Naive B cell (primary cell): ENCODE measurements around the gene BRINP1. TPM values are rescaled to one million over a fixed set of nuclear protein-coding genes. Genes with fewer than 3 reads are reported as not detected.
A peak's percentile ranks its signal among the peaks of the same experiment; 100 is the strongest.

Source experiments
- ATAC-seq, 2 donors: fragments of 150-1000 bp; cut with Tn5 transposase; 2 replicates each; pipeline ENCODE4 v1.10.0; 2021; ENCODE audit warnings: low read depth in 2 of 2, mild to moderate bottlenecking in 2 of 2, moderate library complexity in 2 of 2
- DNase-seq: peaks from one replicate; pipeline ENCODE4 v3.0.0; 2022
- H3K27ac Mint-ChIP-seq, 6 donors: one replicate each; pipeline ENCODE4 v1.8.0; 2020 to 2022; ENCODE audit warnings: mild to moderate bottlenecking in 6 of 6, mixed read lengths in 6 of 6, moderate library complexity in 5 of 6, inconsistent platforms in 2 of 6
- H3K27me3 Mint-ChIP-seq, 3 donors: one replicate each; pipeline ENCODE4 v1.8.0; 2021 to 2022; ENCODE audit warnings: mixed read lengths in 3 of 3, mild to moderate bottlenecking in 1 of 3
- H3K36me3 Mint-ChIP-seq, 2 donors: one replicate each; pipeline ENCODE4 v1.8.0; 2020 to 2022; ENCODE audit warnings: mixed read lengths in 2 of 2, inconsistent platforms in 1 of 2, mild to moderate bottlenecking in 1 of 2
- H3K4me1 Mint-ChIP-seq, 3 donors: one replicate each; pipeline ENCODE4 v1.8.0; 2020 to 2022; ENCODE audit warnings: mixed read lengths in 3 of 3, inconsistent platforms in 1 of 3, mild to moderate bottlenecking in 1 of 3, moderate library complexity in 1 of 3
- H3K4me3 Mint-ChIP-seq, 8 donors: one replicate each; pipeline ENCODE4 v1.8.0; 2020 to 2022; ENCODE audit warnings: mild to moderate bottlenecking in 8 of 8, mixed read lengths in 8 of 8, moderate library complexity in 8 of 8, inconsistent platforms in 2 of 8
- H3K9me3 Mint-ChIP-seq, 7 donors: one replicate each; pipeline ENCODE4 v1.8.0; 2020 to 2022; ENCODE audit warnings: mixed read lengths in 7 of 7, mild to moderate bottlenecking in 5 of 7, inconsistent platforms in 2 of 7, moderate library complexity in 1 of 7
- polyA plus RNA-seq, 6 donors: library from polyadenylated mRNA; unstranded; fragments of 300-500 nt; fragmentation: Illumina TruSeq; gene quantifications; one replicate each; pipeline ENCODE4 v1.2.3, GENCODE V29; 2021; ENCODE audit warnings: low read depth in 6 of 6

The BRINP1 gene
- polyA plus RNA-seq, 6 donors from 2014 or later, result not detected

DNA sequence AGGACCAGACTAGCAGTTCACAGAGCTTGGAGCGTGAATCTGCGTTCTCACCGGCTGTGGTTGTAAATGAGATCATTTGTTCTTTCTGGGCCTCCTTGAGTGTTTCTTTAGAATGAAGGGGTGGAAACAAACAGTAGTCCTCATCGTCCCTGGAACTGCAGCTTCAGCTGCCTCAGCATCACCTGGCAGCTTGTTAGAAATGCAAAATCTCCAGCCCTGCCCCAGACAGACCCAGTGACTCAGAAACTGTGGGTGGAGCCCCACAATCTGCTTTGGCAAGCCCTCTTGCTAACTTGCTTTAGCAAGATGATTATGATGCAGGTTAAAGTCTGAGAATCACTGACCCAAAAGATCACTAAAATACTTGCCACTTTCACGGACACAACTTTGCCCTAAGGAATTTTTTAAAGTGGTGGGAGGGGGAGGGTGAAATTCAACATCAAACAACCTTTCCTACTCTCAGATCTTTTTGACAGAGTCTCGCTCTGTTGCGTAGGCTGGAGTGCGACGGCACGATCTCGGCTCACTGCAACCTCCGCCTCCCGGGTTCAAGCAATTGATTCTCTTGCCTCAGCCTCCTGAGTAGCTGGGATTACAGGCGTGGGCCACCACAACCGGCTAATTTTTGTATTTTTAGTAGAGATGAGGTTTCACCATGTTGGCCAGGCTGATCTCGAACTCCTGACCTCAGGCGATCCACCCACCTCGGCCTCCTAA is 86.0 kb downstream of the BRINP1 start:
- ATAC-seq (no peak), DNase-seq (no peak)
- H3K9me3 Mint-ChIP-seq, result peaks cover 0 to 4% (median 0%) of the 10 kb centered on the region in 7 donors
- H3K4me1 Mint-ChIP-seq, result no peaks in the 10 kb centered on the region
- no peak overlapping the region for H3K27ac Mint-ChIP-seq
- no peaks in the 10 kb centered on the region for H3K36me3 Mint-ChIP-seq
- no peak overlapping the region for H3K4me3 Mint-ChIP-seq
- peaks cover 27 to 34% (median 33%) of the 10 kb centered on the region in 3 donors for H3K27me3 Mint-ChIP-seq

- Mint-ChIP-seq H3K27me3 (peaks cover 27 to 37% (median 37%) of the 10 kb centered on the region in 3 donors), H3K9me3 (peaks cover 0 to 4% (median 0%) of the 10 kb centered on the region in 7 donors), H3K4me1 (no peaks in the 10 kb centered on the region), H3K4me3 (no peak overlapping the region), H3K36me3 (no peaks in the 10 kb centered on the region), H3K27ac (no peak overlapping the region)
- DNase-seq (no peak), ATAC-seq (no peak)
These were observed 86.7 kb downstream of the BRINP1 start for GRCh38 chr9:119282476-119283077.

DNA sequence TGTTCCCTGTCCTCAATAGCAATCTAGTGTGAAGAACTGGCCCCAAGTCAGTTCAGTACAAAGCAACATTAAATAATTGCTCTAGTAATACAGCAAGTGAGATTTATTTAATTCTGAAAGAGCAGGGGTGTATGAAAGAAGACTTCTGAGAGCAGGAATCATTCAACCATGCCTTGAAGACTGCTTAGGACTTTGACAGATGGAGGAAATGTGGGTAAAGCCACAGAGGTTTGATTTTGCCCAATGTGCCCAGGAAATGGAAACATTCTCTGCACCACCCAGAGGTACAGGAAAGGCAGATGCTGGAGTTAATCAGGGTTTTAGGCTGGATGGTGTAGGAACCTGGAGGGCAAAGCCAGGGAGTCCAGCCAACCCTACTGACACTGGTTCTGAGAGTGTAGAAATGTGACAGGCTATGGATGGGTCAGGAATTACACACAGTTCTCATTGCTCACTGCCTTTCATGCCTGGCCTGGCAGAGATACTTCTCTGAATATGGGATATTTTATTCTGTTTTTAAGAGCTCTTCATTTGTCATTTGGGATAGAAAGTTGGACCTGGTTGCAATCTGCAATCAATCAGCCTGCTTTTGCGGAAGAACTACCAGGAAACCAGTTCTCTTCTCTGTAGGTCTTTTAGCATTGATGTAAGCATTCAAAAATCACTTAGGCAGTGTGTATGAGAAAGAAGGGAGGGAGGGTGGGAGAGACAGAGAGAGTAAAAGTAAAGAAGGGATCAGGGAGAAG is 88.3 kb downstream of the BRINP1 start:
- Mint-ChIP-seq H3K4me3 (no peak overlapping the region), H3K4me1 (no peaks in the 10 kb centered on the region), H3K36me3 (no peaks in the 10 kb centered on the region), H3K9me3 (peaks cover 0 to 4% (median 0%) of the 10 kb centered on the region in 7 donors), H3K27me3 (peaks cover 30 to 34% (median 34%) of the 10 kb centered on the region in 3 donors), H3K27ac (no peak overlapping the region)
- no peak for DNase-seq
- ATAC-seq, result no peak

- no peak overlapping the region for H3K4me3 Mint-ChIP-seq
- H3K27me3 Mint-ChIP-seq, result peaks cover 16 to 25% (median 22%) of the 10 kb centered on the region in 3 donors
- no peaks in the 10 kb centered on the region for H3K4me1 Mint-ChIP-seq
- H3K36me3 Mint-ChIP-seq, result no peaks in the 10 kb centered on the region
- DNase-seq (no peak), ATAC-seq (no peak)
- H3K9me3 Mint-ChIP-seq, result peaks cover 0 to 2% (median 0%) of the 10 kb centered on the region in 7 donors
- peak overlapping the region in 1 of 6 donors; percentile 38 for H3K27ac Mint-ChIP-seq
These were observed 91.1 kb downstream of the BRINP1 start for GRCh38 chr9:119278171-119278570.

DNA sequence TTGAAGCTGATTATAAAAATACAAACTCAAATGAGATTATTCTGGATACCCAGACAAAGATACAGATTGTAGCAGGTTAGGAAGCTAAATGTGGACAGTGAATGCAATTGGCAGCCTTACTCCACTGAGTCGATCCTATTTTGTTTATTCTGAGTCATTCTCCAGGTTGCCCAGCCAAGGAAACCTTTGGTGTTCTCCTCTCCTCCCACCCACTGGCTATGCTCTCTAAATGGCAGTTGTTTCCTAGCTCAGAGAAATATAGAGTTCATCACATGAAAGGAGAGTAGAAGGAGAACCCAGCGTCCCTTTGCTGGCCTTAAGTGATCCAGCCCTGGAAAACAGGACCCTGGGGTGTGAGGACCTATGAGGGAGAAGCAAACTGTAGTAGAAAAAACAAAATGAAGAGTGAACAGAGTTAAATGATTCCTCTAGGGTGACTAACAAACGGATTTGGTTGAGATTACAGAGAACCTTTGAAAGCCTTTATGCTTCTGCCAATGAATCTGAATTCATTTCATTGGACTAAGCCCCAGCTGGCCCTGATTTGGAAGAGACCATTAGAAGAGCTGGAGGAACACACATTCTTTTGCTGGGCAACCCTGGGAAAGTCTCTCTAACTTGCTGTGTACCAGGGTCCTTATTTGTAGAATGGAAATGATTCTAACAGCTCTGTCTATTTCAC is 95.1 kb downstream of the BRINP1 start:
- Mint-ChIP-seq H3K36me3 (no peaks in the 10 kb centered on the region), H3K27ac (no peak overlapping the region), H3K4me1 (no peaks in the 10 kb centered on the region), H3K4me3 (no peak overlapping the region), H3K27me3 (peaks cover 7 to 11% (median 9%) of the 10 kb centered on the region in 3 donors), H3K9me3 (peaks cover 0 to 7% (median 0%) of the 10 kb centered on the region in 7 donors)
- DNase-seq (no peak), ATAC-seq (no peak)

DNA sequence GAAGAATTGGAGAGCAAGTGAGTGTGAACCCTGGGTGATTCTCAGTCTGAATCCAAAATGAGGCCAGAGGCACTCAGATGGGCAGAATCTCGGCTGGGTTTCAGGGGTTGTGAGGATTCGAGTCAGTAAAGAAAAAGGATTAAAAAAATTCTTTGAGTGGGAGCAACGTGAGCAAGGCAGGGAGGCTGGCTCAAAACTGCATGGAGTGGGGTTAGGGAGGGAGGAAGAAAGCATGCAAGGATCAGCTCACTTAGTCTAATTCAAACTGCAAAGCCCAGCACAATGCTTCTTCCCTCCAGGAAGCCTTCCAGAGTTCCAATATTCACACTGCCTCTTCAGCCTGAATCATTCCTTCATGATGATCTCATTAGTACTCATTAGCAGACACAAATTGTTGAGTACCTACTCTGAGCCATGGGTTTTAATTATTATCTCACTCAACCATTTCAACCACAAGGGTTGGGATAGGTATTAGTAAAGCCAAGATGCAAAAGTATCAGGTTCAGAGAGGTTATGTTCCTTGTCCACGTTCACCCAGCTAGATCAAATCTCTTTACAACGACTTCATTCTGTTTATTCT is 95.8 kb downstream of the BRINP1 start:
- ATAC-seq, result no peak
- Mint-ChIP-seq H3K27ac (no peak overlapping the region), H3K4me3 (no peak overlapping the region), H3K27me3 (peaks cover 7 to 11% (median 9%) of the 10 kb centered on the region in 3 donors), H3K9me3 (peaks cover 0 to 7% (median 0%) of the 10 kb centered on the region in 7 donors), H3K4me1 (no peaks in the 10 kb centered on the region), H3K36me3 (no peaks in the 10 kb centered on the region)
- DNase-seq, result no peak

DNA sequence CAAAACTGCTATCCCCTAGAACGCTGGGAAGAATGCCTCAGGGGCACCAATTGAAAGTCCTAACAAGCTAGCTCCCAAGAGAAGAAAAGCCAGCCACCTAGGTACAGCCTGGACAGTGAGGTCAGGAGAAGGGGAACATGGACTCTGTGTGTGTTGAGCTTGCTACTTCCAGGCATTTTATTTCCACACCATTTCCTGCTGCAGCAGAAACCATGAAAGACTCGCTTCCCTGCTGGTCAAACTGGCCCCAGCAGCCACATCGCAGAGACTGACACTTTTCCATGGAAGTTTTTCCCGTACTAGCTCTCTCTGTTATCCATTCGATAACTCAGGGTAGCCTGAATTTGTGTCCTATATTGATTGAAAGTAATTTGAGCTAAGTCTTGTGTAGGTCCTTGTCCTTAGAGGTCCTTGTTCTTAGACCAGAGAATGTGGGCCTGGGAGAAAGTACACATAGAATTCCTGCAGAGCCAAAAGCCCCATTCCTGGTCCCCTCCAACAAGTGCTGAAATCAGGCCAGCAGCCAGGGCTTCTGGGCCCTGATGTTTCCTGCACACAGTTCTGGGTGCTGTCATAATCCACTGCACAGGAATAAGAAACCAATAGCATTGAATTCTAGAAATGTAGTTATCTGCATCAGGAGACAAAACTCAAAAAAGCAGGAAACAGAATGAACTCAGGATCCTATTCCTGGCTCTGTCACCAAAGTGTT is 96.6 kb downstream of the BRINP1 start:
- Mint-ChIP-seq H3K27ac (no peak overlapping the region), H3K9me3 (peaks cover 0 to 7% (median 0%) of the 10 kb centered on the region in 7 donors), H3K4me3 (no peak overlapping the region), H3K4me1 (no peaks in the 10 kb centered on the region), H3K27me3 (peaks cover 0 to 11% (median 5%) of the 10 kb centered on the region in 3 donors), H3K36me3 (no peaks in the 10 kb centered on the region)
- ATAC-seq, result no peak
- no peak for DNase-seq

GRCh38 chr9:119268985-119269384 is 100.2 kb downstream of the BRINP1 start:
- ATAC-seq (no peak), DNase-seq (no peak)
- H3K4me3 Mint-ChIP-seq, result no peak overlapping the region
- no peak overlapping the region for H3K27ac Mint-ChIP-seq
- peaks cover 0 to 5% (median 4%) of the 10 kb centered on the region in 3 donors for H3K27me3 Mint-ChIP-seq
- H3K9me3 Mint-ChIP-seq, result peaks cover 0 to 7% (median 5%) of the 10 kb centered on the region in 7 donors
- H3K4me1 Mint-ChIP-seq, result no peaks in the 10 kb centered on the region
- H3K36me3 Mint-ChIP-seq, result no peaks in the 10 kb centered on the region

DNA sequence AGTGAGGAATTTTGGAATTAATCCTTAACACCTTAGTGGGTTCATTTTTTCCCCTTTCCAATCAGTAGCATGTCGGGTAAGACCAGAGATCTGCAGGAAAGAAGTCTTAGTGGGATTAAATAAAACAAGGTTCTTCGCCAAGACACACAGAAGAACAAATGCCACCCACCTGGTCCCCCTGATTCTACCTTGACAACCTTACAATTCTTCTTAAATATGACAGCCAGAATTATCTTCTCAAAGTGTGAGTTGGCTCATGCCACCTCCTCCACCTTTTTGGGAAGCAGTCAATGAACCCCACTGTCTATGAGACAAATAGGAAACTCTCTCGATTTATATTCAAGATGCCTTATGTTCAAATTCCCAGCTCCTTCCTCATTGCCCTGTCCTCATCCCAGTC is 105.1 kb downstream of the BRINP1 start:
- peaks cover 0 to 7% (median 4%) of the 10 kb centered on the region in 7 donors for H3K9me3 Mint-ChIP-seq
- H3K4me3 Mint-ChIP-seq, result no peak overlapping the region
- H3K4me1 Mint-ChIP-seq, result no peaks in the 10 kb centered on the region
- ATAC-seq, result no peak
- H3K27ac Mint-ChIP-seq, result no peak overlapping the region
- no peaks in the 10 kb centered on the region for H3K36me3 Mint-ChIP-seq
- peaks cover 0 to 4% (median 0%) of the 10 kb centered on the region in 3 donors for H3K27me3 Mint-ChIP-seq
- no peak for DNase-seq

- no peaks in the 10 kb centered on the region for H3K27me3 Mint-ChIP-seq
- no peak for ATAC-seq
- no peak for DNase-seq
- H3K4me3 Mint-ChIP-seq, result no peak overlapping the region
- H3K9me3 Mint-ChIP-seq, result peaks cover 0 to 9% (median 0%) of the 10 kb centered on the region in 7 donors
- no peaks in the 10 kb centered on the region for H3K4me1 Mint-ChIP-seq
- no peaks in the 10 kb centered on the region for H3K36me3 Mint-ChIP-seq
- no peak overlapping the region for H3K27ac Mint-ChIP-seq
These were observed 111.6 kb downstream of the BRINP1 start for GRCh38 chr9:119257592-119257991.

GRCh38 chr9:119255116-119255515 is 114.1 kb downstream of the BRINP1 start:
- H3K36me3 Mint-ChIP-seq, result no peaks in the 10 kb centered on the region
- H3K27me3 Mint-ChIP-seq, result no peaks in the 10 kb centered on the region
- H3K4me1 Mint-ChIP-seq, result no peaks in the 10 kb centered on the region
- H3K4me3 Mint-ChIP-seq, result no peak overlapping the region
- peaks cover 0 to 5% (median 0%) of the 10 kb centered on the region in 7 donors for H3K9me3 Mint-ChIP-seq
- H3K27ac Mint-ChIP-seq, result no peak overlapping the region
- DNase-seq, result no peak
- ATAC-seq, result no peak

- DNase-seq (no peak), ATAC-seq (no peak)
- Mint-ChIP-seq H3K9me3 (peaks cover 0 to 6% (median 4%) of the 10 kb centered on the region in 7 donors), H3K36me3 (no peaks in the 10 kb centered on the region), H3K4me3 (no peak overlapping the region), H3K4me1 (no peaks in the 10 kb centered on the region), H3K27me3 (no peaks in the 10 kb centered on the region), H3K27ac (no peak overlapping the region)
These were observed 116.5 kb downstream of the BRINP1 start for GRCh38 chr9:119252671-119253299.
